Measurements from ENCODE around the gene PET100.

Gene PET100

GRCh38 chr19:7612282-7613274, 17.0 kb upstream of the PET100 start:
- no peak for DNase-seq

DNA sequence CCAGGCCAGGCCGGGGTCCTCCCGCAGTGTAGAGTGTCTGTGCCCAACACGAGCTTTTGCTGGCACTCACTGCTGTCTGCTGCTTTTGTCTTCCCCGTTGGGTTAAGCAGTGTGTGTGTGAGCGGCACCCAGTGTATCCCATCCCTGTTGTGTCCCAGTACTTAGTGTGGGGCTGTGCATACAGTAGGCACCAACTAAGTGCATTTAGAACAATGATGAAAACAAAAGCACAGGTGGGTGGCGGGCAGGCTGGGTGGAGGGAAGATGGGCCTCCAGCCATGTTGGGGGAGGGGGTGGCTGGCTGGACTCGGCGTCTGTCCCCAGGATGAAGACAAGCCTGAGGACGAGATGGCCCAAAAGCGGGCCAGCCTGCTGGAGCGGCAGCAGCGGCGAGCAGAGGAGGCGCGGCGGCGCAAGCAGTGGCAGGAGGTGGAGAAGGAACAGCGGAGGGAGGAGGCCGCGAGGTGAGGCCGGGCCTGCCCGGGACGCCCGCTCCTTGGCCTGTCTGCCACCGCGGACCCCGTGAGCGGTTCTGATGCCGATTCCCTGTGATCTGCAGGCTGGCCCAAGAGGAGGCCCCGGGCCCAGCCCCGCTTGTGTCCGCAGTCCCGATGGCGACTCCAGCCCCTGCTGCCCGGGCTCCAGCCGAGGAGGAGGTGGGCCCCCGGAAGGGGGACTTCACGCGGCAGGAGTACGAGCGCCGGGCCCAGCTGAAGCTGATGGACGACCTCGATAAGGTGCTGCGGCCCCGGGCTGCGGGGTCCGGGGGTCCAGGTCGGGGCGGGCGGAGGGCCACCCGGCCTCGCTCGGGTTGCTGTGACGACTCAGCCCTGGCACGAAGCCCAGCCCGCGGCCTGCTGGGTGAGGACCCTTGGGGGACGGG, 14.5 kb upstream of the PET100 start:
- DNase-seq: no peak

DNA sequence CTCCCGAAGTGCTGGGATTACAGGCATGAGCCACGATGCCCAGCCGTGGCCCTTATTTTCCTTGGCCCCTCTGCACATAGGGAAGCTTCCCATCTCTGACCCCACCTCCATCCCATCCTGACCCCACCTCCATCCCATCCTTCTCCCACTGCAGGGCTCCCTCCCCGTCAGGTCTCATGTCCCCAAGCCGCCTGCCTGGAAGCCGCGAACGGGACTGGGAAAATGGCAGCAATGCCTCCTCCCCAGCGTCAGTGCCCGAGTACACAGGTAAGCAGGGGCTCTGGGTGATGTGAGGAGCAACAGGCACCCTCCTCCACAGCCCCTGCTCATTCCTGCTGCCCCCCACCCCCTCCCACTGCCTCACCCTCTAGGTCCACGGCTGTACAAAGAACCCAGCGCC, 12.4 kb upstream of the PET100 start:
- DNase-seq: no peak

GRCh38 chr19:7617735-7618134, 11.9 kb upstream of the PET100 start:
- no peak for DNase-seq

GRCh38 chr19:7618348-7618747, 11.2 kb upstream of the PET100 start:
- no peak for DNase-seq

DNA sequence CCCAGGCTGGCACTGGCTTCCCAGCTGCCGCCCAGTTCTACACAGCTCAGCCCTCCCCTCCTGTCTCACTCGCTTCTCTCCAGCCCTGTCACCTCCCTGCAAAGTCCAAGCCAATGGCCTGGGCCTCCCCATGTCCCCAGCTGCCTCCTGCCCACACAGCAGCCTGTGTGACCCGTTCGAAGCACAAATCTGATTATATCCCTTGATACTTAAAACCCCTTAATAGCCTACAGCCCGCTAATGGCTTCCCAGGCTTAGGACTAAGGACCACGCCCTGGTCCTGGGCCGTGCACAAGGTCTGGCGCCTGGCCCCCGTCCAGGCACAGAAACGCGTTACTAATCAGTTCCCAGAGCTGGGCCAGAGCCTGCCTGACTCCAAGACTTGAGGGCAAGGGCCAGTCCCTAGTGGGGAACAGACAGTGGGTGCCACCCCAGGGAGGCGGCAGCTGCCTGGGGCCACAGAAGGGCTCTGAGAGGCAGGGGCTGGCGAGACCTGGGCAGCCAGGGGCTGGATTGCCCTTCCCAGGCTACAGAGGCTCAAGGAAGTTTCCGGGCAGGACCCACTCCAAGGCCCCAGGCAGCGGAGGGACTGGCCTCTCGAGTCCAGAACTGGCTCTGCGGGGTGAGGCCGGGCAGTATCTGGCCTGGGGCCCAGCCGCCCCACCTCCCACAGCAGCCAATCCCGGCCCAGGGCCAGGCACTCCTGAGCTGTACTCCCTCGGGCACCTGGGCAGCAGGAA, 10.7 kb upstream of the PET100 start:
- no peak for DNase-seq

DNA sequence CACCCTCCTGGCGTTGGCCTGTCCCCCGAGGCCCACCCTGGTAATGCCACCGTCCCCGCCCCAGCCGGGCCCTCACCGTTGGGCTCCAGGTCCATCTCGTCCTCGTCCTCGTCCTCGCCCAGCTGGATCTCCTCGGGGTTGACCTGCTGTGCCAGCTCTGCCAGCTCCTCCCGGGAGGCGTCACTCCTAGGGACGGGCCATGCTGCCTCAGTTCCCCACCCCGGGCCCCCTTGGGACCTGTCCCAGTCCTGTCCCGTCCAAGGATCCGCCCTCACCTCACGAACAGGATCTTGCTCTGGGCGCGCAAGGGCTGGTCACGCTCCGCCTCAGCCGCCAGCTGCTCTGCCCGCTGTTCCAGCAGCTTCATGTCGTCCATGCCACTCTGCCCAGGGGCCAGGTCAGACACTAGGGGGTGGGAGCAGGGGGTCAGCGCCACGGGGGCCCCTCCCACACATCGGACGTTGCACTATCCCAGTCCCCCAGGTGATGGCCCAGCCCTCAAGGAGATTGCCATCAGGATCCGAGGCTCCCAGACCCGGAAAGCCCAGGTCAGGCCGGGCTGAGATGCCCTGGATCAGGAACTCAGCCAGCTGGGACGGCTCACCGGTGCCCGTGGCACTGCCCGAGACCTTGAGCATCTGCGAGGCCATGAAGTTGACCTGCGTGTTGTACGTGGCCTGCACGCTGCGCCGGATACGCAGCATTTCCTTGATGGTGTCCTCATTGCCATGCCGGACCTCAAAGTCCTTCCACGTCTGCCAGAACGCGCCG, 9.7 kb upstream of the PET100 start:
- DNase-seq: no peak

DNA sequence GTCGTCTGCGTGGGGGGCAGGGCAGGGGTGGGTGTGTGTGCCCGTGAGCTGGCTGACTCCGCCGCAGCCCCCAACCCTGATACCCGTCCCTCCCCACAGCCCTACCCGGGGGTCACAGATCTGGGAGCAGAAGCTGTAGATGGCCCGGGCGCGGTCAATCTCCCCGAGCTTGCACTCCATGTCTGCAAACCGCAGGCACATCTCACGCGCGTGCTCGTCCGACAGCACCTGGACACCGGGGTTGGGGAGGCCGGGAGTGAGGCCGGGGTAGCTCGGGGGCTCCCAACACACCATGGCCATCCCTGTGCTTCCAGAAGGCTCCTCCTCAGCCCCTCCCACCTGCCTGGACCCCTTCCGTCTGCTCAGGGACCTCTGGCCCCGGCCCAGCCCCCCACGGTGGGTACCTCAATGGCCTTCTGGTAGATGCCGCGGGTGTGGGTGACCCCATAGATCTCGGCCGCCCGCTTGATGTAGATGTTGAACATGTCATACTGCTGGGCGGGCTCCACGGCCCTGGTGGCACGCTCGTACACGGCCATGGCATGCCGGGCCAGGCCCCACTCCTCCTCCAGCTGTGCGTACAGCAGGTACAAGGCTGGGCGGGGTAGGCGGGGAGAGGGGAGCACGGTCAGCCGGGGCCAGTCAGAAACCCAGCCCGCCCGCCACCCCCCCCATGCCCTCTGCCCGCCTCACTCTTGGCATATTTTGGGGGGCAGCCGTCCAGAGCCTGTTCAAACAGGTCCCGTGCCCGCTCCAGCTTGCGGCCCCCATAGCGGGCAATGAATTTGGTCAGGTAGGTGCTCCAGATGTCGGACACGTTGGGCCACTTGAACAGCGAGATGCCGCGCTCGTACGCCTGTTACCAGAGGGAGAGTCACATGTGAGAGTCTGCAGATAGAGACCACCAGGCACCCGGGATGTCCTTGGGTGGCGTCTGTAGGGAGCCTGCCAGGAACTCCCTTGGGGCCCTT, 8.9 kb upstream of the PET100 start:
- DNase-seq: no peak

- no peak for DNase-seq
Measured at GRCh38 chr19:7622933-7623685, 6.5 kb upstream of the PET100 start.

- DNase-seq: no peak
Measured at GRCh38 chr19:7623725-7624603, 5.6 kb upstream of the PET100 start.

DNA sequence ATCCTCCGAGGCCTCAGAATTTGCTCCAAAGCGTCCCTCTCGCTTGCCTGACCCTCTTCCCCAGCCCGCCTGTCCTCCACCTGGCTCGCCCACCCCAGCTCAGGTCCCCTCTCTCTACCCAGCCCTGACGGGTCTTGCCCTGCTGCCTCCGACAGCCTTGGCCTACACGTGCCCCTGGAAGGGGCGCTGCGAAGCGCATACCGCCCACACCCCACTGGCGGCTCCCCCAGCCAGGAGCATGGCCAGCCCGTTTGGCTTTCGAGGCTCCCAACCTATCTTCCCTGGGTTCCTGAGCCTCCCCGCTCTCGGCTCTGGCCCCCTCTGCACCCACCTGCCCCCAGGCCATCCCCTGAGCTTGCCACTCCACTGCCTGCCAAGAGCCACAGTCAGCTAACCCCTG, 4.8 kb upstream of the PET100 start:
- DNase-seq: no peak

GRCh38 chr19:7625763-7626372, 3.7 kb upstream of the PET100 start:
- DNase-seq: no peak

DNA sequence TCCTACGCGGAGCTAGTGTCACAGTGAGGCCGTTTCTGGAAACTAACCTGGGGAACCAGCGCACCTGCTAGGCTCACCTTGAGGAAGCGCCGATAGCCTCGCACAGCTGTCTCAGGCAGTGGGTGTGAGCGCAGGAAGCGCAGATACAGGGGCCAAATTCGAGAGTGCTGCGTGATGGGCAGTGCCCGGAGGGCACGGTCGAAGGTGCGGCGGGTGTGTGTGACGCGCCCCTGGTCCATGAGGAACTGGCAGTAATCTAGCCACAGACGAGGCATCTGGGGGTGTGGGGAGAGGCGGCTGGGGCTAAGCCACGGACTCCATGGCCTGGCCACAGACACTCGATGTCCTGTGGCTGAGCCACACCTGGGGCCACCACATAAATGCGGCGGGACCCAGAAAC, 2.4 kb upstream of the PET100 start:
- no peak for DNase-seq

DNA sequence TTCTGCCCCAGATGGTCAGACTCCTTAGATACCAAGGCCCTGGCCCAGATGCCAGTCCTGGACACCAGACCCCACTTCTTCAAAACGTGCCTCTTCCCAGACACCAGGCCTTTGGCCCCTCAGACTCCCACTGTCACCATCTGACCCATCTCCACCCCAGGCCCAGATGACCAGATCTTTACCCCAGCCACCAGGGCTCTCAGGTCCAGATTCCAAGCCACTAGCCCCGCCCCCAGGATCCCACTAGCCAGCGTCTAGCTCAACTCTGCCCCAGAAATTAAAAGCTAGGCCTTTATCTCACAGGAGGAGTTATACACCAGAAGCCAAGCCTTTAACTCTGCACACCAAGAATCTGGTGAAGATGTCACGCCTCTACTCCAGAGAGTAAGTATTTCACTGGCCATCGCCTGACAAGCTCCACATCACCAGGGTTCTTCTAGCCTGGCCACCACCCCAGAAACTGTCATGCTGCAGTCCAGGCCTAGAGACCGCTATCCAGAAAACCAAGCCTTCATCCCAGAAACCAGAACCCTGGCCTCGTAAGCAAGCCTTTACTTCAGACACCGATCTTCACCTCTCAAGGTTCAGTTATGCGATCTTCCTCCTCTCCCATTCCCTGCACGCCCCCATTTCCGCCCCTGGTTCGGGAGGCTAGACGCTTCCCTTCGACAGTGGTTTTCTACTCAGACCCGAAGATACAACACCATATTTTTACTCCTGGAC, 843 bp upstream of the PET100 start:
- DNase-seq: no peak

DNA sequence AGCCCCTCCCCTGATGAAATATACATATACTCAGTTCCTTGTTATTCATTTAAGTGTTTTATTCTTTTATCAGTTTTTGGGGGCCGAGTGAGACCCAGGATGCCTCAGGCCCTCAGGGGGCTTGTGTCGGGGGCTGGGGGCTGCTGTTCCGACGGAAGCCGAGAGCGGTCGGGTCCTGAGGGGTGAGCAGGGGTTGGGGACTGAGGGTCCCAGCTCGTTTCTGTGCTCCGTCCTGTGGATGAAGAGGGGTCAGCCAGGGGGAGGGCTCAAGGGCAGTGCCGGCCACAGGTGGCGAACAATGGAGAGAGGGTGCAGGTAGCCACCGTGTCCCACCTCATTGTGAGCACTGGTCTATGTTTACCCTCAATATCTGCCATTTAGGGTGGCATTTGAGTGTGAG, 2.0 kb downstream of the PET100 start:
- no peak for DNase-seq

GRCh38 chr19:7632340-7633203, 3.0 kb downstream of the PET100 start:
- DNase-seq: no peak

DNA sequence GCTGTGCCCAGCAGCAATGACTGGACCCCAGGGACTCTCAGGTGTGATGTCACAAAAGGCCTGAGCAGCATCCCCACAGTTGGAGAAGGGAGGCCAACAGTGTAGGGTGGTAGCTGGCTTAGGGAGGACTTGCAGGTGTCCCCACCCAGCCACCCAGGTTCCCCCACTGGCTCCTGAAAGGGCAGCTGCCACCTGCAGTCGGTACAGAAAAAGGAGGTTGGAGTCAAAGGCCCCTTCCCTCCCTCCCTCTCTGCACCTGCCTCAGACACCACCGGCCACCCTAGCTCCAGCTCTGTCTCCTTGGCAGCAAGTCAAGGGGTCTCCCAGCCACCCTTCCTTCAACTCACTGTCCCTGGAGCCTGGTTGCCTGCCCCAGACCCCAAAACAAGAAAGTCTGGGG, 4.1 kb downstream of the PET100 start, which contains the start of gene PCP2:
Gene PCP2 (minus strand): TSS at position 22 of the 400 bp plus-strand sequence. CDS start 262 bp downstream, outside the sequence.
- no peak for DNase-seq
